Dedifferentiated amniotic fluid mesenchymal stem cell (primary cell): ENCODE measurements around the gene THSD4.

Experiments
- DNase-seq: peaks from one replicate; pipeline ENCODE4 v3.0.0-alpha.2; 2016; ENCODE audit errors: extremely low spot score

The THSD4 gene

GRCh38 chr15:71329497-71330260, 214.4 kb downstream of the THSD4 start:
- DNase-seq = no peak

- DNase-seq = no peak
Observed at GRCh38 chr15:71330638-71331162, 215.4 kb downstream of the THSD4 start.

- no peak for DNase-seq
Observed at GRCh38 chr15:71331173-71331572, 215.9 kb downstream of the THSD4 start.

- no peak for DNase-seq
Observed at GRCh38 chr15:71332431-71333004, 217.2 kb downstream of the THSD4 start.

GRCh38 chr15:71333136-71333700, 217.9 kb downstream of the THSD4 start:
- no peak for DNase-seq

GRCh38 chr15:71333839-71334238, 218.6 kb downstream of the THSD4 start:
- peak; percentile 44 for DNase-seq

- no peak for DNase-seq
Observed at GRCh38 chr15:71334434-71334833, 219.2 kb downstream of the THSD4 start.

- DNase-seq = no peak
Observed at GRCh38 chr15:71334873-71335272, 219.6 kb downstream of the THSD4 start.

GRCh38 chr15:71335591-71335990, 220.3 kb downstream of the THSD4 start:
- no peak for DNase-seq

- no peak for DNase-seq
Observed at GRCh38 chr15:71336671-71337070, 221.4 kb downstream of the THSD4 start.

GRCh38 chr15:71337197-71337845, 222.1 kb downstream of the THSD4 start:
- peak; percentile 27 for DNase-seq

- no peak for DNase-seq
Observed at GRCh38 chr15:71338265-71338664, 223.0 kb downstream of the THSD4 start.

GRCh38 chr15:71338827-71339542, 223.7 kb downstream of the THSD4 start:
- no peak for DNase-seq

- DNase-seq = no peak
Observed at GRCh38 chr15:71341811-71342550, 226.7 kb downstream of the THSD4 start.

- no peak for DNase-seq
Observed at GRCh38 chr15:71342658-71343057, 227.4 kb downstream of the THSD4 start.

- no peak for DNase-seq
Observed at GRCh38 chr15:71344316-71344715, 229.0 kb downstream of the THSD4 start.

- DNase-seq = no peak
Observed at GRCh38 chr15:71345186-71345585, 229.9 kb downstream of the THSD4 start.

GRCh38 chr15:71346464-71346863, 231.2 kb downstream of the THSD4 start:
- no peak for DNase-seq

- no peak for DNase-seq
Observed at GRCh38 chr15:71348597-71348996, 233.3 kb downstream of the THSD4 start.

GRCh38 chr15:71349336-71349735, 234.1 kb downstream of the THSD4 start:
- DNase-seq = no peak
